ENCODE measurements around the gene TAAR5.

DNA sequence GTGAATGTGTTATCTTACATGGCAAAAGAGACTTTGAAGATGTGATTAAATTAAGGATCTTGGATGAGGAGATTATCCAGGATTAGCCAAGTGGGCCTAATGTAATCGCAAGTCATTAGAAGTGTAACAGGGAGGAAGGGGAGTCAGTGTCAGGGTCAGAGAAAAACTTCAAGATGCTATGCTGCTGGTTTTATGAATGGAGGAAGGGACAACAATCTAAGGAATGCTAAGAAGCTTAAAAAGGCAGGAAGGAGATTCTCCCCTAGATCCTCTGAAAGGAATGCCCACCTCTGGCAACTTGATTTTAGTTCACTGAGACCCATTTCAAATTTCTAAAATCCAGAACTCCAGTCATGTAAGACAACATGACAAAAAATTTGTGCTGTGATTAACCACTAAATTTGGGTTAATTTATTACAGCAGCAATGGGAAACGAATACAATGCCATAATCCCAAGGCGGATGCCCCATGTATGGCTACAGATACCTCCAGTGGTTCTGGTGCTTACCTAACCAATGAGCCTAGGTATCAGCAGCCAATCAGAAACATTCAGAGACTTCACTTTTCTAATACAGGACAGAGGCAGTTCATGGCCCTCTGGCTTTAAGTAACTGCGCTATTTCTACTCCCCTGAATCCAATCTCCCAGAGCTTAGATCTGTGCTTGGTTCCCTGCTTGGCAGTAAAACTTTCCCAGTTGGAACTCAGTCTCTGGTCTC is 40.6 kb downstream of the TAAR5 start:
- TF ChIP-seq, protein P1, sequence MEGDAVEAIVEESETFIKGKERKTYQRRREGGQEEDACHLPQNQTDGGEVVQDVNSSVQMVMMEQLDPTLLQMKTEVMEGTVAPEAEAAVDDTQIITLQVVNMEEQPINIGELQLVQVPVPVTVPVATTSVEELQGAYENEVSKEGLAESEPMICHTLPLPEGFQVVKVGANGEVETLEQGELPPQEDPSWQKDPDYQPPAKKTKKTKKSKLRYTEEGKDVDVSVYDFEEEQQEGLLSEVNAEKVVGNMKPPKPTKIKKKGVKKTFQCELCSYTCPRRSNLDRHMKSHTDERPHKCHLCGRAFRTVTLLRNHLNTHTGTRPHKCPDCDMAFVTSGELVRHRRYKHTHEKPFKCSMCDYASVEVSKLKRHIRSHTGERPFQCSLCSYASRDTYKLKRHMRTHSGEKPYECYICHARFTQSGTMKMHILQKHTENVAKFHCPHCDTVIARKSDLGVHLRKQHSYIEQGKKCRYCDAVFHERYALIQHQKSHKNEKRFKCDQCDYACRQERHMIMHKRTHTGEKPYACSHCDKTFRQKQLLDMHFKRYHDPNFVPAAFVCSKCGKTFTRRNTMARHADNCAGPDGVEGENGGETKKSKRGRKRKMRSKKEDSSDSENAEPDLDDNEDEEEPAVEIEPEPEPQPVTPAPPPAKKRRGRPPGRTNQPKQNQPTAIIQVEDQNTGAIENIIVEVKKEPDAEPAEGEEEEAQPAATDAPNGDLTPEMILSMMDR (conservative IDR thresholded peaks at IDR 0.05; ENCODE audit: low read depth, low read length): no peak
- no peak for TF ChIP-seq EZH2 (IDR thresholded peaks at IDR 0.05; ENCODE audit: low read length, unreplicated experiment)

Measured in PC-3 (cell line).